Activated CD4-positive, alpha-beta T cell treated with anti-CD3 and anti-CD28 coated beads for 36 hours (primary cell): Measurements from ENCODE around the gene SELENOI. TPM values are rescaled to one million over a fixed set of nuclear protein-coding genes. Genes with fewer than 3 reads are reported as not detected.

ENCODE experiments used
- ATAC-seq: fragments of 200-7000 bp; cut with Tn5 transposase; one replicate; pipeline ENCODE4 v1.10.0; 2021; ENCODE audit warnings: mild to moderate bottlenecking, moderate library complexity
- CTCF ChIA-PET: fragments of 350-600 bp; sonication (Branson Sonifier 250); formaldehyde crosslinking; loops from one replicate; lab custom pipeline; 2021; ENCODE audit warnings: antibody characterized with exemption; lab: Charles Lee
- POLR2A ChIA-PET: fragments of 350-600 bp; sonication (Branson Sonifier 250); formaldehyde crosslinking; loops from one replicate; lab custom pipeline; 2021; ENCODE audit warnings: antibody characterized with exemption, inconsistent platforms; lab: Charles Lee
- DNase-seq: peaks from one replicate; pipeline ENCODE4 v3.0.0-alpha.2; 2020
- H3K27ac Mint-ChIP-seq: one replicate; pipeline ENCODE4 v1.8.0; 2021; ENCODE audit warnings: mixed read lengths
- H3K27me3 Mint-ChIP-seq: one replicate; pipeline ENCODE4 v1.8.0; 2021; ENCODE audit warnings: mixed read lengths
- H3K36me3 Mint-ChIP-seq: one replicate; pipeline ENCODE4 v1.8.0; 2021; ENCODE audit warnings: low read depth, mixed read lengths
- H3K4me1 Mint-ChIP-seq: one replicate; pipeline ENCODE4 v1.8.0; 2021; ENCODE audit warnings: mixed read lengths
- H3K4me3 Mint-ChIP-seq: one replicate; pipeline ENCODE4 v1.8.0; 2021; ENCODE audit warnings: mild to moderate bottlenecking, moderate library complexity, mixed read lengths
- H3K9me3 Mint-ChIP-seq: one replicate; pipeline ENCODE4 v1.8.0; 2021; ENCODE audit warnings: low read depth, mixed read lengths
- intact Hi-C, 2 experiments: fragments of 100-400 bp; cut with DNase I in 1 of 2; cut with micrococcal nuclease in 1 of 2; formaldehyde crosslinking; loops; one replicate each; pipeline versions ENCODE4 v1.14.2 to v1.15.1; 2022 to 2024; cut with DNase I, micrococcal nuclease
- total RNA-seq, 2 experiments: library from RNA; stranded (reverse); gene quantifications; one replicate each; pipeline ENCODE4 v1.2.3, GENCODE V29; 2021

Gene SELENOI
- total RNA-seq, 2 experiments from 2014 or later: 26.5 to 42.3 TPM

DNA sequence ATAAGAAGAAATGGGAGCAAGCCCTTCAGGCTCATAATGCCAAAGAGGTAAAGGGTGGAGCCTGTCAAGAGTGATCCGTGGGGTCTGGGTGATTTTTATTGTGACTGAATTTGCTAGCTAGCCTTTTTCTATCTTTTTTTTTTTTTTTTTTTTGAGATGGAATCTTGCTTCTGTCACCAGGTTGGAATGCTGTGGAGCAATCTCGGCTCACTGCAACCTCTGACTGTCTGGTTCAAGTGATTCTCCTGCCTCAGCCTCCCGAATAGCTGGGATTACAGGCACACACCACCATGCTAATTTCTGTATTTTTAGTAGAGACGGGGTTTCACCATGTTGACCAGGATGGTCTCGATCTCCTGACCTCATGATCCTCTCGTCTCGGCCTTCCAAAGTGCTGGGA lies 84.9 kb downstream of the SELENOI start:
- DNase-seq (no peak), ATAC-seq (no peak)
- intact Hi-C loops: no loop called here
- CTCF ChIA-PET: interaction anchor here (0.6 to 0.7 kb wide), 2 partner anchors 18 to 246 kb away, joined by 4 read pairs; no protein-coding TSS in a partner anchor
- no peaks in the 10 kb centered on the region for H3K36me3 Mint-ChIP-seq
- H3K4me1 Mint-ChIP-seq: no peaks in the 10 kb centered on the region
- POLR2A ChIA-PET: no interaction called here
- no peak overlapping the region for H3K4me3 Mint-ChIP-seq
- peaks cover 3% of the 10 kb centered on the region for H3K27me3 Mint-ChIP-seq
- no peak overlapping the region for H3K27ac Mint-ChIP-seq
- H3K9me3 Mint-ChIP-seq: no peaks in the 10 kb centered on the region

GRCh38 chr2:26432363-26432762 lies 86.4 kb downstream of the SELENOI start:
- Mint-ChIP-seq H3K4me3 (no peak overlapping the region), H3K27me3 (peaks cover 3% of the 10 kb centered on the region), H3K36me3 (no peaks in the 10 kb centered on the region), H3K9me3 (no peaks in the 10 kb centered on the region), H3K4me1 (no peaks in the 10 kb centered on the region), H3K27ac (no peak overlapping the region)
- DNase-seq (no peak), ATAC-seq (no peak)
- intact Hi-C loops: no loop called here
- CTCF ChIA-PET: interaction anchor here (1.0 to 1.1 kb wide), 2 partner anchors 9 to 15 kb away, joined by 3 to 6 read pairs; no protein-coding TSS in a partner anchor
- POLR2A ChIA-PET: interaction anchor here (1.2 kb wide), 1 partner anchor 554 kb away, joined by 8 read pairs; no protein-coding TSS in a partner anchor

DNA sequence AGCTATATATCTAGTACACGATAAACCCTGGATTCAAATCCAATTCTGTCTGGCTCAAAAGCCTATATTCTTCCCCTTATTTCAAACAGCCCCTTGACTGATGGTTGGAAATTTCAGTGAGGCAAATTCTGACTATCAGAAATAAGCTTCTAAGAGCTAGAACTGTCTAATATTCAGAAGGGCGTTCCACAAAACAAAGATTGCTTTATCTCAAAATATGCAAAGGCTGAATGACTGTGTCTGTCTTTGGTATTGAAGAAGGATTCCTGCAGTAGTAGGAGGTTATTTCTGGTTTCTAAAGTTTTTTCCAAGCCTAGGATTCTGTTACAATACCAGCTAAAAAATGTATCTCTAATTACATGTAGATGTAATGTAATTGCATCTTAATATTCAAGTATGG lies 86.9 kb downstream of the SELENOI start:
- no peak overlapping the region for H3K27ac Mint-ChIP-seq

DNA sequence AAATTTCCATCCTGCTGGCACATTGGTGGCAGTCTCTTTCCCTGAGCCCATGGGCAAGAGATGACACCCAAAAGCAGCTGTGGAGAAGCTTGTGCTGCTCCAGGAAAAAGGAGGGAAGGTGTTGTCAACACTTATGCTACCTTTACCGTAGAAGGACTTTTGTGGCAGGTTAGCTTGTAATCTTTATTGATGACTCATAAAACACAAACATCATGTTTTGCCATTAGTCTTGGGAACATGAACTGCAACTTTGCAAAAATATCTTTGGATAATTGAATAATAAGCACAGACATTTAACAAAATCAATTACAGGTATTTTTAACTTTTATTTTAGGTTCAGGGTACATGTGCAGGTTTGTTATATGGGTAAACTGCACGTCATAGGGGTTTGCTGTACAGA lies 89.2 kb downstream of the SELENOI start:
- Mint-ChIP-seq H3K27ac (no peak overlapping the region), H3K36me3 (no peaks in the 10 kb centered on the region), H3K27me3 (peaks cover 9% of the 10 kb centered on the region), H3K9me3 (no peaks in the 10 kb centered on the region), H3K4me1 (no peaks in the 10 kb centered on the region), H3K4me3 (no peak overlapping the region)
- ChIA-PET POLR2A (no interaction called here), CTCF (no interaction called here)
- no peak for DNase-seq
- intact Hi-C loops: no loop called here
- ATAC-seq: no peak

More for the DNA sequence above, 86.9 kb downstream of the SELENOI start:
- ChIA-PET POLR2A (interaction anchor here (1.2 kb wide), 1 partner anchor 554 kb away, joined by 8 read pairs; no protein-coding TSS in a partner anchor), CTCF (interaction anchor here (1.0 kb wide), 1 partner anchor 10 kb away, joined by 3 read pairs; no protein-coding TSS in a partner anchor)
- no peaks in the 10 kb centered on the region for H3K4me1 Mint-ChIP-seq
- DNase-seq (no peak), ATAC-seq (no peak)
- intact Hi-C loops: no loop called here
- peaks cover 3% of the 10 kb centered on the region for H3K27me3 Mint-ChIP-seq
- H3K9me3 Mint-ChIP-seq: no peaks in the 10 kb centered on the region
- H3K36me3 Mint-ChIP-seq: no peaks in the 10 kb centered on the region
- H3K4me3 Mint-ChIP-seq: no peak overlapping the region

DNA sequence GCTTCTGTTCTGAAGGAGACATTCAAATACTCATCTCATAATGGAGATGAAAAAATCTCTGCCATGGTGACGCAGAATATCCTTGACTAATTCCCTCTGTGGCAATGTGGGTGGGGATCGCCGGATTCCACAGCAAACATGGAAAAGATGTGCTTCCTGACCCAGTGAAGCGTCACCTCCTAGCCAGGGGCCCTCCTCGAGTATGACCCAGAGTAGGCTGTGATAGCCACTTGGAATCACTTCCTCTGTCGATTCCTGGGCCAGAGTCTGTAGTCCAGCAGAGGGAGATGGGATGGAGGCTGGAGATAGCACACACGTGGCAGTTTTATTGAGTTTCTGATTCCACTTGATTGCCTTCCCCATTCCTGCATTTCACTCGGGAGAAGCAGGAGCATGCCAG lies 92.6 kb downstream of the SELENOI start:
- Mint-ChIP-seq H3K27me3 (peaks cover 7% of the 10 kb centered on the region), H3K4me3 (no peak overlapping the region), H3K27ac (no peak overlapping the region), H3K9me3 (no peaks in the 10 kb centered on the region), H3K36me3 (no peaks in the 10 kb centered on the region), H3K4me1 (no peaks in the 10 kb centered on the region)
- intact Hi-C loops: no loop called here
- POLR2A ChIA-PET: no interaction called here
- DNase-seq (no peak), ATAC-seq (no peak)
- CTCF ChIA-PET: no interaction called here

- no peaks in the 10 kb centered on the region for H3K4me1 Mint-ChIP-seq
- H3K9me3 Mint-ChIP-seq: no peaks in the 10 kb centered on the region
- ATAC-seq (no peak), DNase-seq (no peak)
- ChIA-PET CTCF (no interaction called here), POLR2A (no interaction called here)
- intact Hi-C loops: no loop called here
- H3K36me3 Mint-ChIP-seq: no peaks in the 10 kb centered on the region
- no peak overlapping the region for H3K4me3 Mint-ChIP-seq
- H3K27ac Mint-ChIP-seq: no peak overlapping the region
- H3K27me3 Mint-ChIP-seq: peaks cover 5% of the 10 kb centered on the region
These were observed 93.0 kb downstream of the SELENOI start for GRCh38 chr2:26438926-26439325.

DNA sequence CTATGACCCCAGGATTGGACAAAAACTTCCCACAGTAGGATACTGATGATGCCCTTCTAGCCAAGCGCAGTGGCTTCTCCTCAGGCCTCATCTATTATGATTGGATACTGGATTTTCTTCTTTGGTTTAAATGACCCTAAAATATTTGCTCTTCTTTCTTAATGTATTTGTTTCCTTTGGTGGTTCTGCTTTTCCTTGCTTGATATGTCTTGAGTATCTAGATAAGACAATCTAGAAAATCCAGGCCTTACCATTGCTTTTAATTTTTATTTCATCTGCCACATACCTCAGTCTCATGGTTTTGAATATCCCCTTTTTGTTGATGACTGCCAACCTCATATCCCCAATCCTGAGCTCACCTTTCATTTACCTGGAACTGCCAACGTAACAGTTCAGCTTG lies 96.4 kb downstream of the SELENOI start:
- no peak for ATAC-seq
- H3K36me3 Mint-ChIP-seq: no peaks in the 10 kb centered on the region
- H3K4me1 Mint-ChIP-seq: no peaks in the 10 kb centered on the region
- H3K27ac Mint-ChIP-seq: no peak overlapping the region
- CTCF ChIA-PET: interaction anchor here (0.5 to 1.4 kb wide), 4 partner anchors 12 to 513 kb away, joined by 3 to 4 read pairs (median 3); no protein-coding TSS in a partner anchor
- H3K27me3 Mint-ChIP-seq: peaks cover 5% of the 10 kb centered on the region
- POLR2A ChIA-PET: no interaction called here
- H3K4me3 Mint-ChIP-seq: no peak overlapping the region
- intact Hi-C loops: no loop called here
- no peak for DNase-seq
- H3K9me3 Mint-ChIP-seq: no peaks in the 10 kb centered on the region

- no peak for DNase-seq
- intact Hi-C loops: no loop called here
- no peaks in the 10 kb centered on the region for H3K4me1 Mint-ChIP-seq
- H3K4me3 Mint-ChIP-seq: no peak overlapping the region
- ATAC-seq: no peak
- ChIA-PET POLR2A (no interaction called here), CTCF (interaction anchor here (0.5 to 1.4 kb wide), 4 partner anchors 11 to 512 kb away, joined by 3 to 4 read pairs (median 3); no protein-coding TSS in a partner anchor)
- no peaks in the 10 kb centered on the region for H3K36me3 Mint-ChIP-seq
- no peaks in the 10 kb centered on the region for H3K9me3 Mint-ChIP-seq
- no peak overlapping the region for H3K27ac Mint-ChIP-seq
- peaks cover 5% of the 10 kb centered on the region for H3K27me3 Mint-ChIP-seq
These were observed 96.8 kb downstream of the SELENOI start for GRCh38 chr2:26442707-26443106.

DNA sequence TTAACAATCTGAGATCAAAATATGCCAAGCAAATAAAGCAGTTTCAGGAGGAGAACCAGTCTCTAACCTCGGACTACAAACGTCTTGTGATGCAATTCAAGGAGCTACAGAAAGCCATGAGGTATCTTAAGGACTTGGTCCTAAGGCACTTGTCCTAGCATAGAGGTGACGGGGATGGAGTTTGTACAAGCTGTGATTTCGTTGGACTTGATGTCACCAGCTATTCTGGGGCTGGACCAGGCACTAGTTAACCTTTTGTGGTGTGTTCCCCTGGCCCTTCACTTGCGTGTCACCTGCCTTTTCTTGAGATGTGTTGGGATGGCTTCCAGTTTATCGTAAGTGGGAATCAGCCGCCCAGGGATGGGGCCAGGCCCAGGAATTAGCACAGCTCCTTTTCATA lies 98.3 kb downstream of the SELENOI start:
- DNase-seq: no peak
- intact Hi-C loops: no loop called here
- no peaks in the 10 kb centered on the region for H3K4me1 Mint-ChIP-seq
- no peak for ATAC-seq
- H3K36me3 Mint-ChIP-seq: no peaks in the 10 kb centered on the region
- CTCF ChIA-PET: interaction anchor here (0.5 to 1.3 kb wide), 3 partner anchors 25 to 656 kb away, joined by 3 to 5 read pairs (median 3); no protein-coding TSS in a partner anchor
- POLR2A ChIA-PET: no interaction called here
- H3K27ac Mint-ChIP-seq: no peak overlapping the region
- no peak overlapping the region for H3K4me3 Mint-ChIP-seq
- H3K27me3 Mint-ChIP-seq: peaks cover 2% of the 10 kb centered on the region
- H3K9me3 Mint-ChIP-seq: no peaks in the 10 kb centered on the region

Other genes with a start within 250 kb of the SELENOI start
- gene GAREM2, start 173.1 kb upstream of the SELENOI start, total RNA-seq: 1 to 10 TPM; 3.2 to 5.7 TPM
- 100 to 1,000 TPM; 149 to 154 TPM for gene HADHA, start 101.5 kb upstream of the SELENOI start, total RNA-seq
- gene HADHB, start 101.2 kb upstream of the SELENOI start, total RNA-seq: 10 to 100 TPM; 71.4 to 73.4 TPM
- 1 to 10 TPM; 3.1 to 4.1 TPM for gene ADGRF3, start 646 bp downstream of the SELENOI start, total RNA-seq
- gene DRC1, start 55.8 kb downstream of the SELENOI start, total RNA-seq: not detected
- 1 to 10 TPM; 1.9 to 2.3 TPM for gene OTOF, start 132.0 kb downstream of the SELENOI start, total RNA-seq